OCI-LY3 (cell line): ENCODE data around the gene RAB27B.

ENCODE experiments used
- CTCF ChIP-seq: fragments of 200-600, 300-600 bp; sonication (generic); IDR thresholded peaks from 2 replicates; pipeline ENCODE4 v1.5.1; 2014; ENCODE audit warnings: antibody characterized with exemption, low read length, low read depth
- EZH2phosphoT487 ChIP-seq: fragments of 200-600 bp; shearing (Covaris generic); IDR thresholded peaks from 2 replicates; pipeline ENCODE4 v1.6.1; 2018; ENCODE audit warnings: antibody characterized with exemption, mixed run types, low read depth

GRCh38 chr18:54881229-54881768 is 53.0 kb downstream of the RAB27B start:
- TF ChIP-seq CTCF (no peak), EZH2phosphoT487 (no peak)
